Neural cell (in vitro differentiated cells): Measurements from ENCODE around the gene SDCBP2.

Source experiments
- CTCF ChIP-seq: fragments of 450-650 bp; IDR thresholded peaks from 2 replicates; pipeline ENCODE4 v1.5.1; 2014; ENCODE audit warnings: antibody characterized with exemption, mild to moderate bottlenecking, moderate library complexity; ENCODE audit not compliant: poor library complexity, severe bottlenecking
- EP300 ChIP-seq: fragments of 450-650 bp; conservative IDR thresholded peaks from 2 replicates; pipeline ENCODE4 v1.6.1; 2014; ENCODE audit warnings: antibody characterized with exemption, mild to moderate bottlenecking, moderate library complexity; ENCODE audit not compliant: poor library complexity, severe bottlenecking
- POLR2AphosphoS5 ChIP-seq: IDR thresholded peaks from 2 replicates; pipeline ENCODE4 v1.6.1; 2012

- no peak for TF ChIP-seq CTCF
- TF ChIP-seq POLR2AphosphoS5 = no peak
- no peak for TF ChIP-seq EP300
Observed at GRCh38 chr20:1376007-1376406, 47.1 kb upstream of the SDCBP2 start.
